Nephron progenitor cell (in vitro differentiated cells): ENCODE results near the gene ROMO1.

Experiments used
- DNase-seq: peaks from one replicate; pipeline ENCODE4 v3.0.0; 2021
- H3K27ac Mint-ChIP-seq: 2 replicates; pipeline ENCODE4 v1.8.0; 2021; ENCODE audit warnings: mild to moderate bottlenecking, moderate library complexity, mixed read lengths
- H3K27me3 Mint-ChIP-seq: 2 replicates; pipeline ENCODE4 v1.8.0; 2021; ENCODE audit warnings: mild to moderate bottlenecking, low read depth, mixed read lengths; ENCODE audit not compliant: poor library complexity
- H3K36me3 Mint-ChIP-seq: 2 replicates; pipeline ENCODE4 v1.8.0; 2021; ENCODE audit warnings: low read depth, mixed read lengths
- H3K4me1 Mint-ChIP-seq: 2 replicates; pipeline ENCODE4 v1.8.0; 2021; ENCODE audit warnings: mixed read lengths
- H3K4me3 Mint-ChIP-seq: 2 replicates; pipeline ENCODE4 v1.8.0; 2021; ENCODE audit warnings: mild to moderate bottlenecking, moderate library complexity, mixed read lengths
- H3K9me3 Mint-ChIP-seq: 2 replicates; pipeline ENCODE4 v1.8.0; 2021; ENCODE audit warnings: mild to moderate bottlenecking, moderate library complexity, mixed read lengths
- TF ChIP-seq, protein P1 (sequence below): fragments of 200-600 bp; sonication (generic); IDR thresholded peaks from 2 replicates; pipeline ENCODE4 v1.5.0; 2021; ENCODE audit warnings: antibody characterized with exemption

Gene ROMO1

DNA sequence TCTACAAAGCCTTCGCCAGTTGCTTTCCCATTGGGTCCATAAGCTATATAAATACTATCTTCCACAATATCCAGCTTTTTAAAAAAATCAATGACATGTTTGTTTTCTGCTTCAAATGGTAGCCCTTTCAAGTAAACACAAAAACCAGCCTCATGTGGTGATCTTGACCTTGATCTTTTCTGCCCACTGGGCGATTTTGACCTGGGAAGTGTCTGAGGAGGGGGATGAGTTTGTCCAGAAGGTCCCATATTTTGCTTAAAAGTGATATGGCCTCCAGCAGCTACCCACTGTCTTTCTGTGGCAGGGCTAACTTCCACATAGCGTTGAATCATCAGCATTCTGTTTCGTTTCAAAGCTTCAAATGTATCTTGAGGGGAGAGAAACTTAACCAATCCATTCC, 45.3 kb upstream of the ROMO1 start:
- DNase-seq, result no peak
- H3K4me1 Mint-ChIP-seq, result peaks cover 7% of the 10 kb centered on the region
- peaks cover 2% of the 10 kb centered on the region for H3K9me3 Mint-ChIP-seq
- H3K27me3 Mint-ChIP-seq, result no peaks in the 10 kb centered on the region
- TF ChIP-seq, protein P1, sequence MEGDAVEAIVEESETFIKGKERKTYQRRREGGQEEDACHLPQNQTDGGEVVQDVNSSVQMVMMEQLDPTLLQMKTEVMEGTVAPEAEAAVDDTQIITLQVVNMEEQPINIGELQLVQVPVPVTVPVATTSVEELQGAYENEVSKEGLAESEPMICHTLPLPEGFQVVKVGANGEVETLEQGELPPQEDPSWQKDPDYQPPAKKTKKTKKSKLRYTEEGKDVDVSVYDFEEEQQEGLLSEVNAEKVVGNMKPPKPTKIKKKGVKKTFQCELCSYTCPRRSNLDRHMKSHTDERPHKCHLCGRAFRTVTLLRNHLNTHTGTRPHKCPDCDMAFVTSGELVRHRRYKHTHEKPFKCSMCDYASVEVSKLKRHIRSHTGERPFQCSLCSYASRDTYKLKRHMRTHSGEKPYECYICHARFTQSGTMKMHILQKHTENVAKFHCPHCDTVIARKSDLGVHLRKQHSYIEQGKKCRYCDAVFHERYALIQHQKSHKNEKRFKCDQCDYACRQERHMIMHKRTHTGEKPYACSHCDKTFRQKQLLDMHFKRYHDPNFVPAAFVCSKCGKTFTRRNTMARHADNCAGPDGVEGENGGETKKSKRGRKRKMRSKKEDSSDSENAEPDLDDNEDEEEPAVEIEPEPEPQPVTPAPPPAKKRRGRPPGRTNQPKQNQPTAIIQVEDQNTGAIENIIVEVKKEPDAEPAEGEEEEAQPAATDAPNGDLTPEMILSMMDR, result no peak
- no peak overlapping the region for H3K4me3 Mint-ChIP-seq
- peaks cover 45% of the 10 kb centered on the region for H3K36me3 Mint-ChIP-seq
- H3K27ac Mint-ChIP-seq, result no peak overlapping the region

DNA sequence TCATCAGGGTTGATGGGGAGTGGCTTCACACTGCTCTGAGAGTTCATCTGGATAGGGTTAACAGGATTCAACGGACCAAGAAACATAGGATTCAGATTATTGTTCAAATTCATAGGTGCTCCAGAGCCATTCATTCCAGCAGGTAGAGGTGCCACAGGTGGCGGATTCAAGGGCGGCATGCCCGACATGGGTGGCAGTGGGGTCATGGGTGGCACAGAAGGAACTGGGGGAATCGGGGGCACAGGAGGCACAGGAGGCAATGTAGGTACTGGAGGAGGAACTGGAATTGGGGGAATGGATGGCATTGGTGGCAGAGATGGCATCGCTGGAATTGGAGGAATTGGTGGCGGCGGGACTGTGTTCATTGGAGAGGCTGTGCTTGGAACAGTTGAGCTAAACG, 44.8 kb upstream of the ROMO1 start:
- DNase-seq, result no peak
- Mint-ChIP-seq H3K4me3 (no peak overlapping the region), H3K9me3 (peaks cover 7% of the 10 kb centered on the region), H3K4me1 (peaks cover 11% of the 10 kb centered on the region), H3K36me3 (peaks cover 45% of the 10 kb centered on the region), H3K27ac (no peak overlapping the region), H3K27me3 (no peaks in the 10 kb centered on the region)
- TF ChIP-seq, protein P1, result no peak

DNA sequence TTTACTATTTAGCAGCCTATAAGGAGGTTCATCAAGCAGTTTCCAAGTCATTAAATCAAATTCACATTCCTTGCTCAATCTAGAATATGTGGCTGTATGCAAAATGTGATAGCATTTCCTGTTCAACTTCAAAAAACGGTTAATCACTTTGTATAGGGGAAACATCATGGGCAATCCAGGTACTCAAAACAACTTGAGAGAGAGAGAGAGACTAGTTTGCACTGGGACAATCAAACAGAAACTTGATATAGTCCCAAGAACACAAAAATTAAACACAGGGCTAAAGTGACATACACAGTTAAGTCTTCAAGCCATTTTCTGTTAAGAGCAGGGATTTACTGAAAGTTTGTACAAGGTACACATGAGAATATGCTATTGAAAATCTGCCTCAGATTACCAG, 41.9 kb upstream of the ROMO1 start:
- Mint-ChIP-seq H3K4me1 (peaks cover 30% of the 10 kb centered on the region), H3K27me3 (no peaks in the 10 kb centered on the region), H3K27ac (no peak overlapping the region), H3K36me3 (peaks cover 37% of the 10 kb centered on the region), H3K4me3 (no peak overlapping the region), H3K9me3 (peaks cover 16% of the 10 kb centered on the region)
- DNase-seq, result no peak
- TF ChIP-seq, protein P1, result no peak

DNA sequence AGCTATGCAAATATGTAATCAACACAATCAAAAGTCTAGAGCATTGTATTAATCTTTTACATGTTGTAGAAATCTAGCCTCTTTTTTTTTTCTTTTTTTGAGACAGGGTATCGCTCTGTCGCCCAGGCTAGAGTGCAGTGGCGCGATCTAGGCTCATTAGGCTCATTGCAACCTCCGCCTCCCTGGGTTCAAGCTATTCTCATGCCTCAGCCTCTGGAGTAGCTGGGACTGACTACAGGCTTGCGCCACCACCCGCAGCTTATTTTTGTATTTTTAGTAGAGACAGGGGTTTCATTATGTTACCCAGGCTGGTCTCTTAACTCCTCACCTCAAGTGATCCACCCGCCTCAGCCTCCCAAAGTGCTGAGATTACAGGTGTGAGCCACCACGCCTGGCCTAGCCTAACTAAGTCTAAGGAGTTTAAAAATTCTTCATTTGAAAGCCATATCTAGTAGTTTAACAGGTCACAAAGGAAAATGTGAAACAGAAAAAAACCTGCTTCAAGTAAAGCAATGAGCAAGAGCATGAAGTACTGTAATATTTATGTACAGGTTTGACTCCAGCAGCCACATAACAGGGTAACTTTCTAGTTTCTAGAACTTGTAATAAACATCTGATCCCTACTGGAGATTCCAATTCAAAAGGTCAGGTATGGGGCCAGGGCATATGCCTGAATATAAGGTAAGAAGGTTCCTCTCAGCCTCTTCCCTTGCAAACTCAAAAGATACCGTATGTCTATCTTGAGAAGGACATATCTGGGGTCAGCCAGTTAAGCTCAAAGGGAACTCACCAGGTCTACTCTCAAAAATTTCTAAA, 38.9 kb upstream of the ROMO1 start:
- Mint-ChIP-seq H3K4me1 (peaks cover 53% of the 10 kb centered on the region), H3K27ac (no peak overlapping the region), H3K4me3 (no peak overlapping the region)

DNA sequence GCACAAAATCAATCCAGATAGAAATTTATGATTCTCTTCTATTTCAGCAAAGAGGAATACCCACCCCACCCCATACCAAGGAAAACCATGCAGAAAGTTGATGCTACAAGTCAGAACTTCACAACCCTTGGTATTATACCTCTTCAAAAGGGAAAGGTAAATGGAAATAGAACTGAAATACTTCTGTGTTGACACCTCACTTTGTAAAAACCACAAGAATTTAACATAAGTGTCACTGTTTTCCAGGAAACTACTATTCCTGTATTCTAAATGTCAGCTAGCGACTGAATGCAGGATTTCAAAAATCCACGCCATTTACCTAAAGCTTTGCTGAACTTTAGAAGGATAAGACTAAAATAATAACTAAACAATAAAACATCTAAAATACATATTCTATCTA, 38.2 kb upstream of the ROMO1 start:
- H3K27ac Mint-ChIP-seq, result no peak overlapping the region
- peaks cover 3% of the 10 kb centered on the region for H3K27me3 Mint-ChIP-seq
- H3K4me1 Mint-ChIP-seq, result peaks cover 53% of the 10 kb centered on the region
- peaks cover 41% of the 10 kb centered on the region for H3K36me3 Mint-ChIP-seq
- H3K9me3 Mint-ChIP-seq, result peaks cover 16% of the 10 kb centered on the region
- peak overlapping the region; percentile 88 for H3K4me3 Mint-ChIP-seq
- TF ChIP-seq, protein P1, result no peak
- no peak for DNase-seq

More for the DNA sequence above, 38.9 kb upstream of the ROMO1 start:
- Mint-ChIP-seq H3K9me3 (peaks cover 16% of the 10 kb centered on the region), H3K36me3 (peaks cover 41% of the 10 kb centered on the region), H3K27me3 (peaks cover 3% of the 10 kb centered on the region)
- TF ChIP-seq, protein P1, result no peak
- no peak for DNase-seq

DNA sequence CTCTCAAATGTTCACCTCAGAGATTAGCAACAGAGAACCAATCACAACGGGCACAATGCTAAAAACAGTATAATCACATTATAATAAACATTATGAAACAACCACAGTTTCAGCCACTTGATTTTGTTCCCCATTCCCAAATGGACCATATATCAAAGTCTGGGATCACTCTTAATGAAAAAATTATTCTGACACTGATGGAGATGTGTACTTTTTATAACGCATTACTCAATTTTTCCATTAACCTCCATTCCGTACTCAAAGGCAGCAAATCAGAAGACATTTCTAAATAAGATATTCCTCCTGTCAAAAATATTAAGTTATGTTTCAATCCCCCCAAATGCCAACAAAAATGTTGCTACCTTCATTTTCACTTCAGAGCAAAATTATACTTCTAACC, 37.3 kb upstream of the ROMO1 start:
- TF ChIP-seq, protein P1, result no peak
- peaks cover 3% of the 10 kb centered on the region for H3K27me3 Mint-ChIP-seq
- H3K36me3 Mint-ChIP-seq, result peaks cover 41% of the 10 kb centered on the region
- peaks cover 16% of the 10 kb centered on the region for H3K9me3 Mint-ChIP-seq
- DNase-seq, result no peak
- H3K4me1 Mint-ChIP-seq, result peaks cover 53% of the 10 kb centered on the region
- H3K27ac Mint-ChIP-seq, result peak overlapping the region; percentile 81
- H3K4me3 Mint-ChIP-seq, result peak overlapping the region; percentile 88
